Measurements from ENCODE around the gene IFI16.
"Not testable (repeated sequence)": the region's sequence is repeated elsewhere in the genome, so short reads cannot be mapped to it uniquely, and the experiment has no call there.

DNA sequence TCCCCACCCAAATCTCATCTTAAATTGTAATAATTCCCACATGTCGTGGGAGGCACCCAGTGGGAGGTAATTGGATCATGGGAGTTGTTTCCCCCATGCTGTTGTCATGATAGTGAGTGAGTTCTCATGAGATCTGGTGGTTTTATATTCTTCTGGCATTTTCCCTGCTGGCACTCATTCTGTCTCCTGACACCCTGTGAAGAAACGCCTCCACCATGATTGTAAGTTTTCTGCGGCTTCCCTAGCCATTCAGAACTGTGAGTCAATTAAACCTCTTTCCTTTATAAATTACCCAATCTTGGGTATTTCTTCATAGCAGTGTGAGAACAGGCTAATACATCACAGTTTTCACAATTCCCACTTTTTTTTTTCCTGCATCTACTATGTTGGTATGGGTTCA is 93.3 kb downstream of the IFI16 start:
- TF ChIP-seq, protein P1, sequence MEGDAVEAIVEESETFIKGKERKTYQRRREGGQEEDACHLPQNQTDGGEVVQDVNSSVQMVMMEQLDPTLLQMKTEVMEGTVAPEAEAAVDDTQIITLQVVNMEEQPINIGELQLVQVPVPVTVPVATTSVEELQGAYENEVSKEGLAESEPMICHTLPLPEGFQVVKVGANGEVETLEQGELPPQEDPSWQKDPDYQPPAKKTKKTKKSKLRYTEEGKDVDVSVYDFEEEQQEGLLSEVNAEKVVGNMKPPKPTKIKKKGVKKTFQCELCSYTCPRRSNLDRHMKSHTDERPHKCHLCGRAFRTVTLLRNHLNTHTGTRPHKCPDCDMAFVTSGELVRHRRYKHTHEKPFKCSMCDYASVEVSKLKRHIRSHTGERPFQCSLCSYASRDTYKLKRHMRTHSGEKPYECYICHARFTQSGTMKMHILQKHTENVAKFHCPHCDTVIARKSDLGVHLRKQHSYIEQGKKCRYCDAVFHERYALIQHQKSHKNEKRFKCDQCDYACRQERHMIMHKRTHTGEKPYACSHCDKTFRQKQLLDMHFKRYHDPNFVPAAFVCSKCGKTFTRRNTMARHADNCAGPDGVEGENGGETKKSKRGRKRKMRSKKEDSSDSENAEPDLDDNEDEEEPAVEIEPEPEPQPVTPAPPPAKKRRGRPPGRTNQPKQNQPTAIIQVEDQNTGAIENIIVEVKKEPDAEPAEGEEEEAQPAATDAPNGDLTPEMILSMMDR (IDR thresholded peaks at IDR 0.05), result not testable (repeated sequence)
- TF ChIP-seq POLR2A (IDR thresholded peaks at IDR 0.05), result not testable (repeated sequence)

Data from Peyer's patch (tissue), 4 donors.